Measurements from ENCODE around the gene UNCX. TPM values are rescaled to one million over a fixed set of nuclear protein-coding genes. Genes with fewer than 3 reads are reported as not detected.

Gene UNCX
- total RNA-seq, 1 experiment from 2014 or later: not detected

DNA sequence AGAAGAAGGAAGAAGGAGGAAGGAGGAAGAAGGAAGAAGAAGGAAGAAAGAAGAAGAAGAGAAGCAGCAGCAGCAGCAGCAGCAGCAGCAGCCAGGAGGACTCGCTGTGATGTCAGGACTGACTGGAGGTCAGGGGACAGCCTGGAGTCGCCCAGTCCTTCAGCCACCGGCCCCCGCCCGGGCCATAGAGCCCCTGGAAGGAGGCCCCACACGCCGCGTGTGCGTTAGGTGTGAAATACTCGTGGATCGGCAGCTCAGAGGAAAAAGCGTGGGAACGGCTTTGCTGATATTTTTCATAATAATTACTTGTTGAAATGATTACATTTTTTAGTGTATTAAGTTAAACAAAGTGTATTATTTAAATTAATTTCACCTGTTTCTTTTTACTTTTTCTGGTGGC lies 48.4 kb downstream of the UNCX start:
- no peak for DNase-seq (ENCODE audit: low read depth)
- in situ Hi-C loops (cut with HindIII; ENCODE audit: low pct_unique_long_range_greater_than_20kb, low sequenced_read_pairs): no loop called here

DNA sequence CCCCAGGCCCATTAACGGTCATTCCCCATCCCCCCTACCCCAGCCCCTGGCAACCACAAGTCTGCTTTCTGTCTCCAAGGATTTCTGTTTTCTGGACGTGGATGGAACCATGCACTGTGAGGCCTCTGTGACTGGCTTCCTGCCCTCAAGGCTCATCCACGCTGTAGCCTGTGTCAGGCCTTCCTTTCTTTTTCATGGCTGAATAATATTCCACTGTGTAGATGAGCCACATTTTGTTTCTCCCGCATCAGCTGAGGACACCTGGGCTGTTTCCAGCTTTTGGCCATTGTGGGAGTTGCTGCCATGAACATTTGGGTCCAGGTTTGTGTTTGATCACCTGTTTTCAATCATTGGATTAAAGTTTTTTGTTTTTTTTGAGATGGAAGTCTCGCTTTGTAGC lies 50.0 kb downstream of the UNCX start:
- in situ Hi-C loops (cut with HindIII; ENCODE audit: low pct_unique_long_range_greater_than_20kb, low sequenced_read_pairs): no loop called here
- DNase-seq (ENCODE audit: low read depth): no peak

DNA sequence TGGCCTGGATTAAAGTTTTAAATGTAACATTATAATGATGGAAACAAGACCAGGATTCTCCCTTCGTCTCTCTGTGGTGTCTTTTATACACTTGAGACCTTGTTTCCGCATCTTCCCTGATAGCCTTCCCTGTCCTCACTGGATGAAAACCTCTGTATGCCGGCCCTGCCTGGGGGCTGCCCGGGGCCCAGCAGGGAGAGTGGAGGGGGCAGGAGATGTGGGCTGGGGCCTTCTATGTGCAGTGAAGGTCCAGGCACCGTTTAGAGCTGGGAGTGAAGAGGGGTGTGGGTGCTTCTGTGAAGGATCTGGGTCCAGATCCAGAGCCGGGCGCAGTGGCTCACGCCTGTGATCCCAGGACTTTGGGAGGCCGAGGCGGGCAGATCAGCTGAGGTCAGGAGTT lies 50.7 kb downstream of the UNCX start:
- in situ Hi-C loops (cut with HindIII; ENCODE audit: low pct_unique_long_range_greater_than_20kb, low sequenced_read_pairs): no loop called here
- DNase-seq (ENCODE audit: low read depth): no peak

DNA sequence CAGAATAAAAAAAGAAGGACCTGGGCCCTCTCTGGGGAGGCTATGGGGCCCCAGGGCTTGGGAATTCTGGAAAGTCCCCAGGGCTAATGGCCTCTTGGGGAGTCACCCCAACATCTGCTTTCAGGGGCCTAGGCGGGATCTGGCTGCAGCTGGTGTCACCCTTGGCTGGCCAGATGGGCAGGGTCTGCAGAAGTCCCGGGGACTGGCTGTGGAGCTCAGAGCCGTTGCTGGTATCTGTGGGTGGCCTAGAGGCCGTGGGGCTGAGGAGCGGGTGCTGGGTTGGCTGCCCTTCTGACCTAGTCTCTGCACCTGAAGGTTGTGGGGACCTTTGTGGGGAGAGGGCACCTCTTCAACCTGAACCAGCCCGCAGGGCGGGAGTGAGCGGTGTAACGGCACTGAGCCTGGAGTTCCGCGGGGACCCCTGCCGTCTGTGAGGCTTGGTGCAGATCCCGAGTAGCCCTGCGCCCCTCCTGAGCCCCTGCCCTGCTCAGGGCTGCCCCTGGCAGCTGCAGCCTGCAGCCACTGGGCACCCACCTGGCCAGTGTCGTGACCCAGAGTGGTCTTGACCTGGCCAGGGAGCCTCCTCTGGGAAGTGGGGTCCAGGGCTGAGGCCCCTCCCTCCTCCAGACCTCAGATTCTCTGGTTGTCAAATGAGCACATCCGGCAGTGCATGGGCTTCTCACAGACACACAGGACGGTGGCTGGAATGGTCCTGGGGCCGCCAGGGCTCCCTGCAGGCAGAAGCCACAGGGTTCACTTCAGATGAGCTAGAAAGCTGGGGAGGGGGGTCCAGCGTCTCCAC lies 51.5 kb downstream of the UNCX start:
- in situ Hi-C loops (cut with HindIII; ENCODE audit: low pct_unique_long_range_greater_than_20kb, low sequenced_read_pairs): no loop called here
- DNase-seq (ENCODE audit: low read depth): no peak

DNA sequence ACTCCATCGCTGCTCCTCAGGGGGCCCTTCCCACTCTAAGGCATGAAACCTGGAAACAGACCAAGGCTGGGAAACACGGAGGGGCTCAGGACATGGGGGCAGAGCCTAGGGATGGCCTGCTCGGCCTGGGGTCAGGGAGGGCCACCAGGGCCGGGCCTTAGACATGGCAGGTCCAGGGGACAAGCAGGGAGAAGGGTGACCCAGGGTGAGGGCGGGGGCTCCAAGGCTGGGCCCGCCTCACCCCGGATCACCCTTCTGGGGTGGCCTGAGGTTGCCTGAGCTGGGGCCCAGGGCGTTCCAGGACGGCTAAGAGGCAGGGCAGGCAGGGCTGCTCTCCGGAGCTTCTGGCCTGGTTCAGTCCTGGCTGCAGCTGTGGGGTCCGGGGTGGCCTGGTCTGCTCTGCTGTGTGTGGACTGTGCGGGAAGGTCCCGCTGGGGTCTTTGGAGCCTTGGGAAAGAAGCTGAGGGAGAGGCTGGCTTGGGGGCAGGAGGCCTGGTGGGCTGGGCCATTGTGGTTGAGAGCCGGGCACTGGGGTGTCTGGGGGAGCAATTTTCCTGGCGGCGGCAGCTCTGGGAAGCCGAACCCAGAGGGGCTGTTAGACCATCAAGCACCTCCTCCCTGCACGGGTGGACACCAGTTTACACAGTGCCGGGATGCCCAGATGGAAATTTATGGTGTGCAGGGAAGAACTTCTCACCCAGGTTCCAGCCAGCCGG lies 52.2 kb downstream of the UNCX start:
- in situ Hi-C loops (cut with HindIII; ENCODE audit: low pct_unique_long_range_greater_than_20kb, low sequenced_read_pairs): no loop called here
- no peak for DNase-seq (ENCODE audit: low read depth)

DNA sequence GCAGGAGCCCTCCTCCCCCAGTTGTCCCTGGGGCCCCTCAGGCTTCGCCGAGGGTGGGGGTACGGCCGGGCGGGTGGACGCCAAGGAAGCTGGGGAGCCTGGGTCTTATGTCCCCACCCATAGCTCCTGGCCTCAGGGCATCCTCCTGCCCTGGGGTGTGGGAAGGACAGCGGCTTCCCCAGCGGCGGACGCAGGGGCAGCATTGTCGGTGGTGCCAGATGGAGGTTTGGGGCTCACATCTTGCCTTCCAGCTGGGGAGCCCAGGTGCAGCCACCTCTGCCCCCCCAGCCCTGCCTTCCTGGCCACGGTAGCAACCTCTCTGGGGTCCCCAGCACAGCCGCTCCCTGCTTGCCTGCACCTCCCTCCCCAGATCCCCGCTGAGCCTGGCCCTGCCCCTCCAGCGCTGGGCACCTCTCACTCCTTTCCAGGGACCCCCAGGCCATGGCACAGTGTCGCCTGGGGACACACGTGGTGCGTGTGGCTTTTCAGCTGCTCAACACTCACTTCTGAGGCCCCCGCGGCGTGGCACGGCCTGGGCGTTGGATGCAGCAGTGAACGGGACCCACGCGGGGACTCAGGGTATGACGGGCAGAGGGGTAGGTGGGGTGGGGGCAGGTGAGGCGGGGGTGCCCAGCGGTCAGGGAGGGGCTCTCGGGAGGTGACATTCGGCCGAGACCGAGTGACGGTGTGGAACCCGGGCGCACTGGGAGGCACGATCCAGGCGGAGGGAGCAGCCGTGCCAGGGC lies 53.1 kb downstream of the UNCX start:
- in situ Hi-C loops (cut with HindIII; ENCODE audit: low pct_unique_long_range_greater_than_20kb, low sequenced_read_pairs): no loop called here
- DNase-seq (ENCODE audit: low read depth): no peak

Other genes starting within 250 kb of the UNCX start
- gene CYP2W1, start 249.7 kb upstream of the UNCX start, total RNA-seq (2014; rRNA removed; shearing (Covaris generic); ENCODE audit: low replicate concordance): not detected in 2 replicates
- gene GPR146, start 188.3 kb upstream of the UNCX start, total RNA-seq (2014; rRNA removed; shearing (Covaris generic); ENCODE audit: low replicate concordance): 12.2 and 22.2 TPM in 2 replicates
- gene GPER1, start 144.8 kb upstream of the UNCX start, total RNA-seq (2014; rRNA removed; shearing (Covaris generic); ENCODE audit: low replicate concordance): 2.5 and 7.7 TPM in 2 replicates
- gene ZFAND2A, start 72.7 kb upstream of the UNCX start, total RNA-seq (2014; rRNA removed; shearing (Covaris generic); ENCODE audit: low replicate concordance): 22.4 TPM in 2 replicates
- gene MICALL2, start 226.6 kb downstream of the UNCX start, total RNA-seq (2014; rRNA removed; shearing (Covaris generic); ENCODE audit: low replicate concordance): 8.8 and 13.5 TPM in 2 replicates

All from Caki2 (cell line).